ENCODE measurements around the gene NHSL2. TPM values are rescaled to one million over a fixed set of nuclear protein-coding genes. Genes with fewer than 3 reads are reported as not detected.

Gene NHSL2
- total RNA-seq, 4 donors from 2014 or later, result 1.5 to 2.7 (median 2.1) TPM

GRCh38 chrX:72001906-72002305 is 91.3 kb downstream of the NHSL2 start:
- intact Hi-C loops (cut with DNase I; ENCODE audit: low total_unique reads), result no loop called here
- no peak for TF ChIP-seq POLR2A (IDR thresholded peaks at IDR 0.05)
- no peak for TF ChIP-seq CTCF (IDR thresholded peaks at IDR 0.05 in 4 of 5, conservative IDR thresholded peaks at IDR 0.05 in 1 of 5)

GRCh38 chrX:72002875-72003274 is 92.2 kb downstream of the NHSL2 start:
- in situ Hi-C loops (cut with MboI; ENCODE audit: low sequenced_read_pairs in 4 of 4) (loop anchor here in 2 of 4 donors (10.0 to 25.0 kb wide), 2 partner anchors 122 to 534 kb away; no protein-coding TSS in a partner anchor), intact Hi-C loops (cut with DNase I; ENCODE audit: low total_unique reads) (no loop called here)
- ATAC-seq, result no peak
- no peak for DNase-seq
- TF ChIP-seq POLR2A (IDR thresholded peaks at IDR 0.05) (no peak), CTCF (IDR thresholded peaks at IDR 0.05 in 4 of 5, conservative IDR thresholded peaks at IDR 0.05 in 1 of 5) (no peak)
- H3K36me3 ChIP-seq, result no peaks in the 10 kb centered on the region
- H3K9me3 ChIP-seq, result no peaks in the 10 kb centered on the region
- H3K27me3 ChIP-seq, result no peaks in the 10 kb centered on the region
- H3K4me3 ChIP-seq, result no peak overlapping the region
- H3K27ac ChIP-seq, result no peak overlapping the region
- no peaks in the 10 kb centered on the region for H3K4me1 ChIP-seq

More at GRCh38 chrX:72001906-72002305, 91.3 kb downstream of the NHSL2 start:
- Histone ChIP-seq H3K4me1 (no peaks in the 10 kb centered on the region), H3K36me3 (no peaks in the 10 kb centered on the region), H3K27ac (no peak overlapping the region), H3K27me3 (no peaks in the 10 kb centered on the region), H3K9me3 (no peaks in the 10 kb centered on the region), H3K4me3 (no peak overlapping the region)
- DNase-seq (no peak), ATAC-seq (no peak)
- in situ Hi-C loops (cut with MboI; ENCODE audit: low sequenced_read_pairs in 4 of 4), result loop anchor here in 2 of 4 donors (10.0 to 25.0 kb wide), 2 partner anchors 123 to 535 kb away; no protein-coding TSS in a partner anchor

- DNase-seq (peak in 1 of 2 donors; percentile 42), ATAC-seq (peak; percentile 47 to 71)
- Histone ChIP-seq H3K36me3 (no peaks in the 10 kb centered on the region), H3K9me3 (no peaks in the 10 kb centered on the region), H3K27me3 (peaks cover 0 to 2% (median 0%) of the 10 kb centered on the region in 3 donors), H3K4me1 (no peaks in the 10 kb centered on the region), H3K27ac (peak overlapping the region in 3 of 4 donors; percentile 5 to 43 (median 33)), H3K4me3 (no peak overlapping the region)
- in situ Hi-C loops (cut with MboI; ENCODE audit: low sequenced_read_pairs in 4 of 4), result loop anchor here in 2 of 4 donors (10.0 to 25.0 kb wide), 2 partner anchors 121 to 533 kb away; no protein-coding TSS in a partner anchor
- TF ChIP-seq CTCF (IDR thresholded peaks at IDR 0.05 in 4 of 5, conservative IDR thresholded peaks at IDR 0.05 in 1 of 5), result peak in 1 of 5 experiments; percentile 25
- TF ChIP-seq POLR2A (IDR thresholded peaks at IDR 0.05), result no peak
- intact Hi-C loops (cut with DNase I; ENCODE audit: low total_unique reads), result no loop called here
These were observed 93.4 kb downstream of the NHSL2 start for GRCh38 chrX:72003811-72004750.

GRCh38 chrX:72005046-72005445 is 94.4 kb downstream of the NHSL2 start:
- Histone ChIP-seq H3K9me3 (no peaks in the 10 kb centered on the region), H3K4me3 (no peak overlapping the region), H3K27ac (no peak overlapping the region), H3K4me1 (no peaks in the 10 kb centered on the region), H3K27me3 (peaks cover 0 to 2% (median 0%) of the 10 kb centered on the region in 3 donors), H3K36me3 (no peaks in the 10 kb centered on the region)
- DNase-seq (no peak), ATAC-seq (no peak)
- intact Hi-C loops (cut with DNase I; ENCODE audit: low total_unique reads) (no loop called here), in situ Hi-C loops (cut with MboI; ENCODE audit: low sequenced_read_pairs in 4 of 4) (loop anchor here in 2 of 4 donors (10.0 to 25.0 kb wide), 2 partner anchors 120 to 532 kb away; no protein-coding TSS in a partner anchor)
- no peak for TF ChIP-seq CTCF (IDR thresholded peaks at IDR 0.05 in 4 of 5, conservative IDR thresholded peaks at IDR 0.05 in 1 of 5)
- TF ChIP-seq POLR2A (IDR thresholded peaks at IDR 0.05), result no peak
